HepG2 (cell line): ENCODE data around the gene PEX3. TPM values are rescaled to one million over a fixed set of nuclear protein-coding genes. Genes with fewer than 3 reads are reported as not detected.

Source experiments
- ATAC-seq: fragments of 200-7000 bp; cut with Tn5 transposase; 3 replicates; pipeline ENCODE4 v1.9.1; 2020; ENCODE audit warnings: mild to moderate bottlenecking, moderate library complexity
- BruUV-seq: library from RNA; stranded (reverse); fragments of 400-500 nt; replicated peaks from 2 replicates; lab custom pipeline; 2021; lab: Mats Ljungman, UMichigan
- CTCF ChIA-PET: fragments of 300-600 bp; formaldehyde crosslinking; extraction: SDS; loops from one replicate; lab custom pipeline; 2021; ENCODE audit warnings: low total read pairs, inconsistent platforms, low intra/inter-chr PET ratio; lab: Yijun Ruan, JAX
- POLR2A ChIA-PET: fragments of 350-600 bp; sonication (Branson Sonifier 250); formaldehyde crosslinking; loops from one replicate; lab custom pipeline; 2020; ENCODE audit warnings: antibody characterized with exemption, inconsistent platforms; lab: Yijun Ruan, JAX
- DNase-seq: peaks from one replicate; pipeline ENCODE4 v3.0.0-alpha.2; 2015; ENCODE audit warnings: low spot score
- FAIRE-seq: peaks from 3 replicates; lab custom pipeline; 2011; peaks lifted over from hg19 to GRCh38; lab: Jason Lieb, UNC
- H2AFZ ChIP-seq: one replicate; pipeline ENCODE4 v1.6.1; 2011; ENCODE audit warnings: low read length, inconsistent platforms
- H3K27ac ChIP-seq: fragments of 300-600 bp; 3 replicates; pipeline ENCODE4 v1.8.0; 2011; ENCODE audit warnings: mixed run types, mild to moderate bottlenecking, mixed read lengths, low read length, inconsistent platforms; ENCODE audit not compliant: insufficient read depth; ENCODE audit errors: extremely low read length
- H3K27me3 ChIP-seq, 2 experiments: fragments of 200-600 bp in 1 of 2; 2 replicates in 1 of 2; 3 replicates in 1 of 2; pipeline versions ENCODE4 v1.6.0 to v1.8.0; 2011; ENCODE audit warnings: low read length in 2 of 2, mild to moderate bottlenecking in 2 of 2, moderate library complexity in 2 of 2, inconsistent platforms in 1 of 2; ENCODE audit not compliant: insufficient read depth in 2 of 2, control insufficient read depth in 1 of 2
- H3K36me3 ChIP-seq, 2 experiments: fragments of 200-600 bp in 1 of 2; replicated peaks in 1 of 2; 2 replicates in 1 of 2; 3 replicates in 1 of 2; pipeline versions ENCODE4 v1.5.1 to v1.8.0; 2011; ENCODE audit warnings: low read length in 2 of 2, inconsistent platforms in 1 of 2; ENCODE audit not compliant: insufficient read depth in 2 of 2, control insufficient read depth in 1 of 2
- H3K4me1 ChIP-seq: 2 replicates; pipeline ENCODE4 v1.5.1; 2012; ENCODE audit warnings: low read length, inconsistent platforms; ENCODE audit not compliant: insufficient read depth
- H3K4me2 ChIP-seq: 2 replicates; pipeline ENCODE4 v1.6.0; 2011; ENCODE audit warnings: low read depth, low read length, inconsistent platforms
- H3K4me3 ChIP-seq, 3 experiments: fragments of 200-600 bp in 1 of 3; sonication (generic), shearing (Covaris generic) in 1 of 3; replicated peaks in 1 of 3; 2 replicates each; pipeline ENCODE4 v1.5.1; 2011 to 2016; ENCODE audit warnings: low read length in 3 of 3, inconsistent platforms in 2 of 3, low read depth in 2 of 3, mild to moderate bottlenecking in 2 of 3, control low read depth in 1 of 3, mixed read lengths in 1 of 3; ENCODE audit not compliant: insufficient read depth in 1 of 3
- H3K79me2 ChIP-seq: one replicate; pipeline ENCODE4 v1.6.1; 2011; ENCODE audit warnings: low read length, inconsistent platforms; ENCODE audit not compliant: insufficient read depth
- H3K9ac ChIP-seq: 2 replicates; pipeline ENCODE4 v1.6.0; 2011; ENCODE audit warnings: mild to moderate bottlenecking, low read depth, low read length, inconsistent platforms; ENCODE audit not compliant: insufficient read depth
- H3K9me3 ChIP-seq: 2 replicates; pipeline ENCODE4 v1.5.1; 2012; ENCODE audit warnings: mild to moderate bottlenecking, low read length
- H4K20me1 ChIP-seq: 2 replicates; pipeline ENCODE4 v1.6.0; 2011; ENCODE audit warnings: inconsistent platforms, mild to moderate bottlenecking, low read length, moderate library complexity; ENCODE audit not compliant: insufficient read depth
- FOSL2 ChIP-seq: sonication (generic); formaldehyde crosslinking; IDR thresholded peaks from 2 replicates; pipeline ENCODE4 v1.4.0; 2020; ENCODE audit warnings: missing genetic modification reagents
- GATAD1 ChIP-seq: IDR thresholded peaks from 2 replicates; pipeline ENCODE4 v1.6.1; 2016; ENCODE audit warnings: missing genetic modification reagents, missing compliant biosample characterization
- HNRNPUL1 ChIP-seq: fragments of 200-400 bp; formaldehyde crosslinking; IDR thresholded peaks from 2 replicates; pipeline ENCODE4 v1.6.1; 2017; ENCODE audit warnings: low read depth, mild to moderate bottlenecking, low read length, moderate library complexity
- HOXA9 ChIP-seq: sonication (generic); formaldehyde crosslinking; IDR thresholded peaks from 2 replicates; pipeline ENCODE4 v1.8.1; 2022; ENCODE audit warnings: missing genetic modification reagents, mild to moderate bottlenecking, moderate library complexity, borderline replicate concordance
- KLF16 ChIP-seq, 2 experiments: sonication (generic) in 1 of 2; formaldehyde crosslinking in 1 of 2; IDR thresholded peaks; 2 replicates each; pipeline versions ENCODE4 v1.6.1 to v1.8.0; 2016 to 2023; ENCODE audit warnings: missing genetic modification reagents in 2 of 2, missing compliant biosample characterization in 1 of 2
- KMT2A ChIP-seq: sonication (generic); formaldehyde crosslinking; IDR thresholded peaks from 2 replicates; pipeline ENCODE4 v1.4.0; 2020; ENCODE audit warnings: missing genetic modification reagents
- MIXL1 ChIP-seq: IDR thresholded peaks from 2 replicates; pipeline ENCODE4 v1.6.1; 2016
- PITX1 ChIP-seq: sonication (generic); formaldehyde crosslinking; IDR thresholded peaks from 2 replicates; pipeline ENCODE4 v1.5.1; 2020; ENCODE audit warnings: mild to moderate bottlenecking, missing genetic modification reagents
- STAT5B ChIP-seq: sonication (generic); formaldehyde crosslinking; IDR thresholded peaks from 2 replicates; pipeline ENCODE4 v1.4.0; 2020; ENCODE audit warnings: missing genetic modification reagents
- TEAD3 ChIP-seq: optimal IDR thresholded peaks from 2 replicates; pipeline ENCODE3; 2016; ENCODE audit warnings: borderline replicate concordance
- THAP11 ChIP-seq: IDR thresholded peaks from 2 replicates; pipeline ENCODE4 v1.6.1; 2016; ENCODE audit warnings: missing biosample characterization, missing genetic modification reagents
- U2AF2 ChIP-seq: fragments of 200-400 bp; formaldehyde crosslinking; IDR thresholded peaks from 2 replicates; pipeline ENCODE4 v1.6.1; 2017; ENCODE audit warnings: low read depth, mild to moderate bottlenecking, low read length
- ZBTB25 ChIP-seq: IDR thresholded peaks from 2 replicates; pipeline ENCODE4 v1.6.1; 2018; ENCODE audit warnings: missing genetic modification reagents
- ZNF264 ChIP-seq: sonication (generic); formaldehyde crosslinking; IDR thresholded peaks from 2 replicates; pipeline ENCODE4 v1.4.0; 2020; ENCODE audit warnings: missing genetic modification reagents
- ZNF503 ChIP-seq: sonication (generic); formaldehyde crosslinking; IDR thresholded peaks from 2 replicates; pipeline ENCODE4 v1.4.0; 2020; ENCODE audit warnings: missing genetic modification reagents
- ZNF652 ChIP-seq: IDR thresholded peaks from 2 replicates; pipeline ENCODE4 v1.6.1; 2016; ENCODE audit warnings: low read depth, borderline replicate concordance
- WGBS: methylation state at CpG from one replicate; pipeline ENCODE4 v1.1.6; 2017; ENCODE audit warnings: low lambda C conversion rate; 5-methylcytosine and 5-hydroxymethylcytosine counted together
- in situ Hi-C: cut with HindIII; loops from 2 replicates; pipeline ENCODE4 v1.10.0; 2017; ENCODE audit warnings: low pct_unique_long_range_greater_than_20kb; ENCODE audit not compliant: extremely low pct_ligation_motif_present
- intact Hi-C: fragments of 100-400 bp; cut with micrococcal nuclease; formaldehyde crosslinking; loops from one replicate; pipeline ENCODE4 v1.10.0; 2022; ENCODE audit not compliant: unreplicated experiment
- polyA plus RNA-seq, 8 experiments: library from polyadenylated mRNA; depleted of rRNA in 3 of 8; stranded (reverse) in 7 of 8; unstranded in 1 of 8; fragments of >200 nt; fragmentation: Illumina TruSeq in 4 of 8; extraction: Trizol in 4 of 8; gene quantifications; 2 replicates each; pipeline versions ENCODE4 v1.2.1 to v1.2.3, GENCODE V29; 2011 to 2016; ENCODE audit warnings: low read depth in 4 of 8, missing spikeins in 1 of 8, mixed read lengths in 1 of 8; ENCODE audit not compliant: insufficient read depth in 1 of 8
- total RNA-seq, 5 experiments: library from RNA; depleted of rRNA; stranded (reverse); fragments of >200 nt; fragmentation: Illumina TruSeq; extraction: Trizol; gene quantifications; 2 replicates each; pipeline ENCODE4 v1.2.3, GENCODE V29; 2016; ENCODE audit warnings: low read depth in 1 of 5
- TF ChIP-seq, protein P1 (sequence below): sonication (generic); formaldehyde crosslinking; IDR thresholded peaks from 2 replicates; pipeline ENCODE4 v1.5.1; 2020; ENCODE audit warnings: mild to moderate bottlenecking, missing genetic modification reagents, borderline replicate concordance

PEX3 gene
- total and polyA plus RNA-seq, 2 of the 13 experiments (the other 11 are each of a cell fraction or from before 2014, with no cell fraction given): 30.9 to 40.8 TPM

DNA sequence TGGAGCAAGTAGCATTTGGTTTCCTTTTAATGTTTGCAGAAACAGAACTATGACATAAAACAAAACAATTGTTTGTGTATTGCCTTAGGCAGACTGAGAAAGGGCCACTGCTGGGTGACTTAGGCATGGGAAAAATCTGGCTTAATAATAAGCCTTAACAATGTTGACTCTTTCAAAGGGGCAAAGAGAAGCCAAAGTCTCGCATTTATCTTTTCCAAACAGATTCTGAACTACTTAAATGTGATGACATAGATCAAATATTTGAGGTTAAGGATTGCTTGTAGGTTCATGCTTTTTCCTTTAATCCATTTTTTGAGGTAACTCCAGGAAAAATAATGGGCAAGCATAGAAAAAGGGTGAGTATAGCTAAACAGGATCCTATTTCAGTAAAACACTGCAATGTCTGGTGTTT, 39.7 kb upstream of the PEX3 start:
- ATAC-seq: peak; percentile 75
- Histone ChIP-seq H3K4me1 (peaks cover 64% of the 10 kb centered on the region), H3K9me3 (no peaks in the 10 kb centered on the region), H3K36me3 (no peaks in the 10 kb centered on the region), H3K4me3 (no peak overlapping the region; a peak in 1 of 6 replicates), H2AFZ (no peak overlapping the region), H3K4me2 (peak overlapping the region; percentile 44), H4K20me1 (no peaks in the 10 kb centered on the region), H3K27me3 (no peaks in the 10 kb centered on the region), H3K27ac (peak overlapping the region; percentile 53), H3K79me2 (no peaks in the 10 kb centered on the region), H3K9ac (peak overlapping the region; percentile 29; the same call in 1 of the 2 replicates)
- in situ Hi-C loops (loop anchor here (10.0 kb wide), 2 partner anchors 356 to 466 kb away; partner anchors contain the start of gene HIVEP2), intact Hi-C loops (loop anchor here (5.0 kb wide), 3 partner anchors 189 to 719 kb away; partner anchors contain the start of gene AIG1)
- WGBS: 0% methylated on average over 1 of the region's 1 CpG
- BruUV-seq: no TSS peak
- POLR2A ChIA-PET: interaction anchor here (0.7 to 2.1 kb wide), 3 partner anchors 12 to 23 kb away, joined by 3 to 27 read pairs (median 3); no protein-coding TSS in a partner anchor
- CTCF ChIA-PET: no interaction called here
- peak; percentile 93 for FAIRE-seq
- DNase-seq: peak; percentile 95
- peak in 1 of 2 experiments; percentile 83; a peak in 2 of 4 replicates for TF ChIP-seq KLF16 (CRISPR knock-in tag; IDR thresholded peaks at IDR 0.05)
- TF ChIP-seq U2AF2: no peak
- TF ChIP-seq GATAD1 (CRISPR knock-in tag): 0 out of 2 replicates have a peak, but pooled peaks have one; percentile 40
- TF ChIP-seq HOXA9: no peak
- TF ChIP-seq ZNF264: peak; percentile 84
- TF ChIP-seq ZNF503 (CRISPR knock-in tag): peak; percentile 97
- TF ChIP-seq FOSL2 (CRISPR knock-in tag): peak; percentile 55; the same call in 1 of the 2 replicates
- peak; percentile 66 for TF ChIP-seq THAP11 (CRISPR knock-in tag)
- no peak for TF ChIP-seq HNRNPUL1
- 0 out of 2 replicates have a peak, but pooled peaks have one; percentile 26 for TF ChIP-seq STAT5B (CRISPR knock-in tag)
- peak; percentile 72; the same call in 1 of the 2 replicates for TF ChIP-seq ZBTB25
- no peak for TF ChIP-seq KMT2A (CRISPR knock-in tag)
- TF ChIP-seq ZNF652 (CRISPR knock-in tag): peak; percentile 63; the same call in 1 of the 2 replicates
- peak; percentile 83 for TF ChIP-seq TEAD3 (CRISPR knock-in tag)
- peak; percentile 94 for TF ChIP-seq MIXL1
- TF ChIP-seq, protein P1, sequence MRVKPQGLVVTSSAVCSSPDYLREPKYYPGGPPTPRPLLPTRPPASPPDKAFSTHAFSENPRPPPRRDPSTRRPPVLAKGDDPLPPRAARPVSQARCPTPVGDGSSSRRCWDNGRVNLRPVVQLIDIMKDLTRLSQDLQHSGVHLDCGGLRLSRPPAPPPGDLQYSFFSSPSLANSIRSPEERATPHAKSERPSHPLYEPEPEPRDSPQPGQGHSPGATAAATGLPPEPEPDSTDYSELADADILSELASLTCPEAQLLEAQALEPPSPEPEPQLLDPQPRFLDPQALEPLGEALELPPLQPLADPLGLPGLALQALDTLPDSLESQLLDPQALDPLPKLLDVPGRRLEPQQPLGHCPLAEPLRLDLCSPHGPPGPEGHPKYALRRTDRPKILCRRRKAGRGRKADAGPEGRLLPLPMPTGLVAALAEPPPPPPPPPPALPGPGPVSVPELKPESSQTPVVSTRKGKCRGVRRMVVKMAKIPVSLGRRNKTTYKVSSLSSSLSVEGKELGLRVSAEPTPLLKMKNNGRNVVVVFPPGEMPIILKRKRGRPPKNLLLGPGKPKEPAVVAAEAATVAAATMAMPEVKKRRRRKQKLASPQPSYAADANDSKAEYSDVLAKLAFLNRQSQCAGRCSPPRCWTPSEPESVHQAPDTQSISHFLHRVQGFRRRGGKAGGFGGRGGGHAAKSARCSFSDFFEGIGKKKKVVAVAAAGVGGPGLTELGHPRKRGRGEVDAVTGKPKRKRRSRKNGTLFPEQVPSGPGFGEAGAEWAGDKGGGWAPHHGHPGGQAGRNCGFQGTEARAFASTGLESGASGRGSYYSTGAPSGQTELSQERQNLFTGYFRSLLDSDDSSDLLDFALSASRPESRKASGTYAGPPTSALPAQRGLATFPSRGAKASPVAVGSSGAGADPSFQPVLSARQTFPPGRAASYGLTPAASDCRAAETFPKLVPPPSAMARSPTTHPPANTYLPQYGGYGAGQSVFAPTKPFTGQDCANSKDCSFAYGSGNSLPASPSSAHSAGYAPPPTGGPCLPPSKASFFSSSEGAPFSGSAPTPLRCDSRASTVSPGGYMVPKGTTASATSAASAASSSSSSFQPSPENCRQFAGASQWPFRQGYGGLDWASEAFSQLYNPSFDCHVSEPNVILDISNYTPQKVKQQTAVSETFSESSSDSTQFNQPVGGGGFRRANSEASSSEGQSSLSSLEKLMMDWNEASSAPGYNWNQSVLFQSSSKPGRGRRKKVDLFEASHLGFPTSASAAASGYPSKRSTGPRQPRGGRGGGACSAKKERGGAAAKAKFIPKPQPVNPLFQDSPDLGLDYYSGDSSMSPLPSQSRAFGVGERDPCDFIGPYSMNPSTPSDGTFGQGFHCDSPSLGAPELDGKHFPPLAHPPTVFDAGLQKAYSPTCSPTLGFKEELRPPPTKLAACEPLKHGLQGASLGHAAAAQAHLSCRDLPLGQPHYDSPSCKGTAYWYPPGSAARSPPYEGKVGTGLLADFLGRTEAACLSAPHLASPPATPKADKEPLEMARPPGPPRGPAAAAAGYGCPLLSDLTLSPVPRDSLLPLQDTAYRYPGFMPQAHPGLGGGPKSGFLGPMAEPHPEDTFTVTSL: peak; percentile 97
- peak; percentile 95 for TF ChIP-seq PITX1 (CRISPR knock-in tag)
